HG03558 (cell line): ENCODE results near the gene PCARE.
"Not testable (repeated sequence)": the region's sequence is repeated elsewhere in the genome, so short reads cannot be mapped to it uniquely, and the experiment has no call there.

Experiments used
- ATAC-seq: cut with Tn5 transposase; IDR thresholded peaks from one replicate; pipeline ENCODE4 v1.9.1; 2021; ENCODE audit warnings: moderate number of reproducible peaks; ENCODE audit not compliant: unreplicated experiment; ENCODE audit errors: extremely low read depth

PCARE gene

GRCh38 chr2:29074411-29074810 lies at the start of gene PCARE:
Gene PCARE, minus strand, starts transcription at chr2:29074523. Its CDS starts 262 bp downstream, at chr2:29074261.
- ATAC-seq, result no peak

- no peak for ATAC-seq
Measured at GRCh38 chr2:29123617-29124349, 49.5 kb upstream of the PCARE start.

- ATAC-seq, result no peak
Measured at GRCh38 chr2:29120846-29121245, 46.5 kb upstream of the PCARE start.

DNA sequence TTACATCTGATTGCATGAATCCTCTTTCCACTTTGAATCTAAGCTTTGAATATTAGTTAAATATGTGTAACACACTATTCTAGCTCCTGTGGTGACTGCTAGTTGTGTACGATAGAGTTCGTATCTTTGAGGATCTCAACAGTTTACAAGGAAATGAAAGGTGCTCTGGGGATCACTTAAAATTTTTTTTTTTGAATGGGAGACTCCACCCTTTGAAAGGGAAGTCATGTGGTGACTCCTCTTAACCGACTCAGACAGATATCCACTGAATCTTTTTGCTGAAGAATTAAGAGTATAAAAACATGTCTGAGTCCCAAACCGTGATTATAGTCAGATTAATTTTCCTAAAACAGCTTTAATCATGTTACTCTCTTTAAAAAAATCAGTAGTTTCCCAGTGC lies 44.9 kb upstream of the PCARE start:
- no peak for ATAC-seq

GRCh38 chr2:29117636-29118303 lies 43.4 kb upstream of the PCARE start:
- ATAC-seq, result no peak

- ATAC-seq, result no peak
Measured at GRCh38 chr2:29115797-29116781, 41.8 kb upstream of the PCARE start.

DNA sequence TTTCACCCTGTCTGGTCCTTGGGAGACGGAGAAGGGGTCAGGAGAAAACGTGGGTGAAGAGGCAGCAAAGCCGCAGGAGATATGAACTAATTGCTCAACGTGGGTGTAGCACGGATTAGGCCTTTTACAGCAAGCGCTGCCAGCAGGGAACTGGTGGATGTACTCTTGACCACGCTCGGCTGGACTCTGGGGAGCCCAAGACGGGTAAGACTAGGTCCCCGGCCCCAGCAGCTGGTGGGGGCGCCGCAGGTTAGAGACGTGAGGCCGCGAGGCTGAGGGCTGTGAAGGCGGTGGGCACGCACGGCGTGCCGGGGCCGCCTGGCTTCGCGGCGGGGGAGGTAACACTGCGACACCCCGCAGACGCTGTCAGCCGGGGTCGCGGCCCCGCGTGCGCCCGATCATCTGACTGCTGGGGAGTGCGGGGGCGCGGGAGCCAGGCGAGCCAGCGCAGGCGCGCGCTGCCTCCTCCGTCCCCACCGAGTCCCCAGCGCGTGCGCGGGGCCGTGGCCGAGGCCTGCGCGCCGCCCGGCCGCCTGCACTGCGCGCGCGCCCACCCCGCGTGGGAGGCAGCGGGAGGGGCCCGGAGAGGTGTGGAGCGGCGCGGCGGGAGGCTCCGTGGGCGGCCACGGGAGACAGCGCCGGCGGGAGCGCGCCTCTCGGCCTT lies 40.8 kb upstream of the PCARE start, which contains the start of gene CLIP4:
TSS of gene CLIP4 (plus strand) at position 470 of the 664 bp plus-strand sequence. CDS start 5,974 bp downstream, outside the sequence.
- peak; percentile 21 for ATAC-seq

- ATAC-seq, result no peak
Measured at GRCh38 chr2:29114586-29114945, 40.2 kb upstream of the PCARE start.

GRCh38 chr2:29113891-29114321 lies 39.6 kb upstream of the PCARE start:
- ATAC-seq, result no peak

DNA sequence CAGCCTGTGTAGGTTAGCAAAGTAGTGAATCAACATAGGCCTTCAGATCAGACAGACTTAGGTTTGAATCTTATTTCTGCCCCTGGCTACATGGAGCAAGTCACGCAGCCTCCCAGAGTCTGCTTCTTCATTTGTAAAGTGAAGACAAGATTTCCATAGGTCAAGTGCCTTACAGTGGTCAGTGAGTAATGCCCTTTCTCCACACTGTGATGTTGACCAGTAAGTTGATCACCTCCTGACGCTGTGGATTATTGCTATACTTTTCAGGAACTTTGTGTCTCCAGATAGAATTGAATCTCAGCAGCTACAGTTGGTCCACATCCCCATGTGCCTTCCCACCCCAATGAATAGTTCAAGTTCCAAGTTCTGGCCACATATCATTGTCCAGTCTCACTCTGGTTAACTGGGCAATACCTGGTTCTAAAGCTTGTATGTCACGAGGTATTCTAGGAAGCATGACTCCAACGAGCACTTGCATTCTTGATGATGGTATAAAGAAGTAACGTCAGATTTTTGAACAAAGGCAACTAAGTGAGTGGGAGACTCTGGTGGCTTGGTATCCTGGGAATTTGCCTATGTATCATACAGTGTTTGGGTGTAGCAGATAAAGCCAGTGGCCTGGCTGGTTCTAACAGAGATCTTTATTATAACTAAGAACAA lies 38.8 kb upstream of the PCARE start:
- ATAC-seq, result no peak

DNA sequence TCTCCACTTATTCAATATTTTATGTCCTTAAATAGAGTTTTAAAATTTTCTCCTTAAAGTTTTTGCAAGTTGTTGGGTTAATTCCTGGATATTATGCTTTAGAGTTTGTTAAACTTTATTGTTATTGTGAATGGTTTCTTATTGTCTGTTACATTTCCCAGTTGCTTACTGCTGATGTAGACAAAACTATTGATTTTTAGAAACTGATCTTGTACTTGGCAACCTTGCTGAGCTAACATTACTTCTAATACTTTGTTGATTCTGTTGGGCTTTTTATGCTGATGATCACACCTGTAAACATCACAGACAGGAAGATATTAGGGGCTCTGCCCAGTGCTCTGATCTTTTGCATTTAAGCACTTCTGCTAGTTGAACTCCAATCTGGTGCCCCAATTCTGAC lies 38.1 kb upstream of the PCARE start:
- ATAC-seq, result no peak

GRCh38 chr2:29110916-29111535 lies 36.7 kb upstream of the PCARE start:
- no peak for ATAC-seq

DNA sequence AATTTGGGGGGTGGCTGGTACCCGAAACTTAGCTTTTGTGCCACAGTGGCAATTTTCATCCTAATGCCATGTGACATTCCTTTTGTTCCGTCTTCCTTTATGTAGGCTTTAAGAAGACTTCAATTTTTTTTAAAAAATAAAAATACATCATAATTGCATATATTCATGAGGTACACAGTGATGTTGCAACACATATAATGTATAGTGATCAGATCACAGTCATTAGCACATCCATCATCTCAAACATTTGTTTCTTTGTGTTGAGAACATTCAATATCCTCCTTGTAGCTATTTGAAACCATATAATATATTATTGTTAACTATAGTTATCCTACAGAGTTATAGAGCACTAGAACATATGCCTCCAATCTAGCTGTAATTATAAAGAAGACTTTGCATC lies 34.9 kb upstream of the PCARE start:
- ATAC-seq, result no peak

- no peak for ATAC-seq
Measured at GRCh38 chr2:29108225-29108624, 33.9 kb upstream of the PCARE start.

GRCh38 chr2:29107547-29107946 lies 33.2 kb upstream of the PCARE start:
- not testable (repeated sequence) for ATAC-seq

GRCh38 chr2:29106980-29107388 lies 32.7 kb upstream of the PCARE start:
- ATAC-seq, result no peak

- no peak for ATAC-seq
Measured at GRCh38 chr2:29106256-29106655, 31.9 kb upstream of the PCARE start.

- ATAC-seq, result no peak
Measured at GRCh38 chr2:29105375-29105774, 31.1 kb upstream of the PCARE start.

GRCh38 chr2:29104688-29105087 lies 30.4 kb upstream of the PCARE start:
- no peak for ATAC-seq
